Measurements from ENCODE around the gene CENPM.
A peak's percentile ranks its signal among the peaks of the same experiment; 100 is the strongest.
"Not testable (repeated sequence)": the region's sequence is repeated elsewhere in the genome, so short reads cannot be mapped to it uniquely, and the experiment has no call there.

The CENPM gene

GRCh38 chr22:41951898-41952474 is 5.0 kb upstream of the CENPM start, which contains the start of gene SMIM45:
Gene SMIM45 (plus strand): TSS chr22:41952150.
- Histone ChIP-seq H3K27me3 (replicated peaks in 2 of 5; ENCODE audit: control insufficient read depth in 4 of 5, insufficient read depth in 5 of 5, low read length in 4 of 5) (no peaks in the 10 kb centered on the region), H3K4me3 (ENCODE audit: control insufficient read depth in 1 of 7, extremely low read depth in 1 of 7, insufficient read depth in 4 of 7, low read depth in 2 of 7, low read length in 6 of 7) (no peak within 1 kb of the TSS), H3K27ac (ENCODE audit: insufficient read depth in 1 of 2, low read depth in 1 of 2, low read length in 2 of 2, poor library complexity in 1 of 2, severe bottlenecking in 2 of 2) (no peak within 1 kb of the TSS), H3K4me1 (ENCODE audit: control extremely low read depth in 1 of 4, control insufficient read depth in 4 of 4, insufficient read depth in 4 of 4, low read length in 3 of 4) (peaks cover 0 to 8% (median 2%) of the 10 kb centered on the region in 4 experiments), H3K9me3 (ENCODE audit: control extremely low read depth in 1 of 5, control insufficient read depth in 4 of 5, insufficient read depth in 2 of 5, low read depth in 1 of 5, low read length in 4 of 5) (no peaks in the 10 kb centered on the region), H3K36me3 (ENCODE audit: control insufficient read depth in 4 of 4, insufficient read depth in 4 of 4, low read length in 3 of 4) (no peaks in the 10 kb centered on the region)
- DNase-seq: no peak
- POLR2A ChIA-PET: no interaction called here
- WGBS (ENCODE audit: insufficient coverage): 90% methylated on average over 14 of the region's 16 CpGs
- CTCF ChIA-PET: no interaction called here

- H3K4me3 ChIP-seq (ENCODE audit: control insufficient read depth in 1 of 7, extremely low read depth in 1 of 7, insufficient read depth in 4 of 7, low read depth in 2 of 7, low read length in 6 of 7): no peak overlapping the region
- POLR2A ChIA-PET: no interaction called here
- H3K36me3 ChIP-seq (ENCODE audit: control insufficient read depth in 4 of 4, insufficient read depth in 4 of 4, low read length in 3 of 4): peaks cover 0 to 8% (median 0%) of the 10 kb centered on the region in 4 experiments
- CTCF ChIA-PET: interaction anchor here (0.6 to 1.4 kb wide), 3 partner anchors 8 to 412 kb away, joined by 3 to 7 read pairs (median 5); no protein-coding TSS in a partner anchor
- no peaks in the 10 kb centered on the region for H3K9me3 ChIP-seq (ENCODE audit: control extremely low read depth in 1 of 5, control insufficient read depth in 4 of 5, insufficient read depth in 2 of 5, low read depth in 1 of 5, low read length in 4 of 5)
- 89% methylated on average over 7 of the region's 7 CpGs for WGBS (ENCODE audit: insufficient coverage)
- H3K27me3 ChIP-seq (replicated peaks in 2 of 5; ENCODE audit: control insufficient read depth in 4 of 5, insufficient read depth in 5 of 5, low read length in 4 of 5): no peaks in the 10 kb centered on the region
- no peak for DNase-seq
- no peak overlapping the region for H3K27ac ChIP-seq (ENCODE audit: insufficient read depth in 1 of 2, low read depth in 1 of 2, low read length in 2 of 2, poor library complexity in 1 of 2, severe bottlenecking in 2 of 2)
- H3K4me1 ChIP-seq (ENCODE audit: control extremely low read depth in 1 of 4, control insufficient read depth in 4 of 4, insufficient read depth in 4 of 4, low read length in 3 of 4): peaks cover 0 to 19% (median 12%) of the 10 kb centered on the region in 4 experiments
Observed at GRCh38 chr22:41949297-41949965, 2.5 kb upstream of the CENPM start.

- 86% methylated on average over 7 of the region's 8 CpGs for WGBS (ENCODE audit: insufficient coverage)
- DNase-seq; H3K27ac ChIP-seq (ENCODE audit: insufficient read depth in 1 of 2, low read depth in 1 of 2, low read length in 2 of 2, poor library complexity in 1 of 2, severe bottlenecking in 2 of 2); H3K9me3 ChIP-seq (ENCODE audit: control extremely low read depth in 1 of 5, control insufficient read depth in 4 of 5, insufficient read depth in 2 of 5, low read depth in 1 of 5, low read length in 4 of 5); H3K4me3 ChIP-seq (ENCODE audit: control insufficient read depth in 1 of 7, extremely low read depth in 1 of 7, insufficient read depth in 4 of 7, low read depth in 2 of 7, low read length in 6 of 7); POLR2A ChIA-PET; H3K27me3 ChIP-seq (replicated peaks in 2 of 5; ENCODE audit: control insufficient read depth in 4 of 5, insufficient read depth in 5 of 5, low read length in 4 of 5): not testable (repeated sequence)
- peaks cover 0 to 11% (median 0%) of the 10 kb centered on the region in 4 experiments for H3K36me3 ChIP-seq (ENCODE audit: control insufficient read depth in 4 of 4, insufficient read depth in 4 of 4, low read length in 3 of 4)
- peaks cover 0 to 19% (median 13%) of the 10 kb centered on the region in 4 experiments for H3K4me1 ChIP-seq (ENCODE audit: control extremely low read depth in 1 of 4, control insufficient read depth in 4 of 4, insufficient read depth in 4 of 4, low read length in 3 of 4)
- CTCF ChIA-PET: interaction anchor here (1.4 kb wide), 1 partner anchor 9 kb away, joined by 7 read pairs; no protein-coding TSS in a partner anchor
Observed at GRCh38 chr22:41948928-41949296, 2.0 kb upstream of the CENPM start.

DNA sequence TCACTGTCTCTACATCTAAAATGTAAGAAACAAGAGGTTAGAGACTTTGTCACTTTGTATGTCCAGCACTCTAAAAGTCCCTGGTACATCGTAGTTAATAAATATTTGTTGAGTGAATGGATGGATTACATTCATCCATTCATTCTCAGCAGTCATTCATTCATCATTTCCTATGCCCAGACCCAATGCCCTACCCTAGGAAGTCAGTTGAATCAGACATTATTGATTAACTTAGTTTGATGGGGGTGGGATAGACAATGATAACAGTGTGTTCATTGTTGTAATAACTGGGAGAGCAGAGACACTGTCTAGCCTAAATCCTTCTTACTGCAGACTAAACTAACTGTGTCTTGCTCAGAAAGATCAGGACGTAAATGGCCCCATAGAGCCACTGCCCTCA is 1.2 kb upstream of the CENPM start:
- no peak for DNase-seq
- H3K9me3 ChIP-seq (ENCODE audit: control extremely low read depth in 1 of 5, control insufficient read depth in 4 of 5, insufficient read depth in 2 of 5, low read depth in 1 of 5, low read length in 4 of 5): no peaks in the 10 kb centered on the region
- WGBS (ENCODE audit: insufficient coverage): 100% methylated on average over 1 of the region's 2 CpGs
- H3K27ac ChIP-seq (ENCODE audit: insufficient read depth in 1 of 2, low read depth in 1 of 2, low read length in 2 of 2, poor library complexity in 1 of 2, severe bottlenecking in 2 of 2): no peak overlapping the region
- H3K4me1 ChIP-seq (ENCODE audit: control extremely low read depth in 1 of 4, control insufficient read depth in 4 of 4, insufficient read depth in 4 of 4, low read length in 3 of 4): peaks cover 0 to 19% (median 13%) of the 10 kb centered on the region in 4 experiments
- no peaks in the 10 kb centered on the region for H3K27me3 ChIP-seq (replicated peaks in 2 of 5; ENCODE audit: control insufficient read depth in 4 of 5, insufficient read depth in 5 of 5, low read length in 4 of 5)
- CTCF ChIA-PET: interaction anchor here (0.6 to 1.9 kb wide), 2 partner anchors 8 to 405 kb away, joined by 4 to 7 read pairs; no protein-coding TSS in a partner anchor
- peaks cover 0 to 19% (median 1%) of the 10 kb centered on the region in 4 experiments for H3K36me3 ChIP-seq (ENCODE audit: control insufficient read depth in 4 of 4, insufficient read depth in 4 of 4, low read length in 3 of 4)
- POLR2A ChIA-PET: no interaction called here
- no peak overlapping the region for H3K4me3 ChIP-seq (ENCODE audit: control insufficient read depth in 1 of 7, extremely low read depth in 1 of 7, insufficient read depth in 4 of 7, low read depth in 2 of 7, low read length in 6 of 7)

DNA sequence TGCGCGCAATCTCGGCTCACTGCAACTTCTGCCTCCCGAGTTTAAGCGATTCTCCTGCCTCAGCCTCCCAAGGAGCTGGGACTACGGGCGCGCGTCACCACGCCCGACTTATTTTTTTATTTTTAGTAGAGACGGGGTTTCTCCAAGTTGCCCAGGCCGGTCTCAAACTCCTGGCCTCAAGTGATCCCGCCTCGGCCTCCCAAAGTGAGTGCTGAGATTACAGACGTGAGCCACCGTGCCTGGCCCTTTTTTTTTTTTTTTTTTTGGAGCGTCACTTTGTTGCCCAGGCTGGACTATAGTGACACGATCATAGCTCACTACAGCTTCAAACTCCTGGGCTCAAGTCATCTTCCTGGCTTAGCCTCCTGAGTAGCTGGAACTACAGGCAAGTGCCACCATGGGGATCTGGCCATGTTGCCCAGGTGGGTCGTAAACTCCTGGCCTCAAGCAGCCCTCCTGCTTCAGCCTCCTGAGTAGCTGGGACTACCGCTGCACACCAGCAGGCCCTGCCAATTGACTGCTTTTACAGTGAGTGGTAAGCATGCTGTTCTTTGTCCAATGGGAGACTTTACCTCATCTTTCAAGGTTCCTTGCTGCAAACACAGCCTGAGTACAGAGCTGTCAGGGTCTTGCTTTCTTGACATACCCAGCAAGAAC is 600 bp upstream of the CENPM start:
- Histone ChIP-seq H3K4me3 (ENCODE audit: control insufficient read depth in 1 of 7, extremely low read depth in 1 of 7, insufficient read depth in 4 of 7, low read depth in 2 of 7, low read length in 6 of 7) (peak overlapping the region in 5 of 7 experiments; percentile 81 to 94 (median 87)), H3K36me3 (ENCODE audit: control insufficient read depth in 4 of 4, insufficient read depth in 4 of 4, low read length in 3 of 4) (peaks cover 0 to 24% (median 4%) of the 10 kb centered on the region in 4 experiments), H3K4me1 (ENCODE audit: control extremely low read depth in 1 of 4, control insufficient read depth in 4 of 4, insufficient read depth in 4 of 4, low read length in 3 of 4) (peaks cover 0 to 19% (median 13%) of the 10 kb centered on the region in 4 experiments), H3K9me3 (ENCODE audit: control extremely low read depth in 1 of 5, control insufficient read depth in 4 of 5, insufficient read depth in 2 of 5, low read depth in 1 of 5, low read length in 4 of 5) (no peaks in the 10 kb centered on the region), H3K27ac (ENCODE audit: insufficient read depth in 1 of 2, low read depth in 1 of 2, low read length in 2 of 2, poor library complexity in 1 of 2, severe bottlenecking in 2 of 2) (no peak overlapping the region), H3K27me3 (replicated peaks in 2 of 5; ENCODE audit: control insufficient read depth in 4 of 5, insufficient read depth in 5 of 5, low read length in 4 of 5) (no peaks in the 10 kb centered on the region)
- DNase-seq: no peak
- 81% methylated on average over 11 of the region's 21 CpGs for WGBS (ENCODE audit: insufficient coverage)
- ChIA-PET POLR2A (no interaction called here), CTCF (interaction anchor here (1.9 kb wide), 1 partner anchor 8 kb away, joined by 7 read pairs; no protein-coding TSS in a partner anchor)

DNA sequence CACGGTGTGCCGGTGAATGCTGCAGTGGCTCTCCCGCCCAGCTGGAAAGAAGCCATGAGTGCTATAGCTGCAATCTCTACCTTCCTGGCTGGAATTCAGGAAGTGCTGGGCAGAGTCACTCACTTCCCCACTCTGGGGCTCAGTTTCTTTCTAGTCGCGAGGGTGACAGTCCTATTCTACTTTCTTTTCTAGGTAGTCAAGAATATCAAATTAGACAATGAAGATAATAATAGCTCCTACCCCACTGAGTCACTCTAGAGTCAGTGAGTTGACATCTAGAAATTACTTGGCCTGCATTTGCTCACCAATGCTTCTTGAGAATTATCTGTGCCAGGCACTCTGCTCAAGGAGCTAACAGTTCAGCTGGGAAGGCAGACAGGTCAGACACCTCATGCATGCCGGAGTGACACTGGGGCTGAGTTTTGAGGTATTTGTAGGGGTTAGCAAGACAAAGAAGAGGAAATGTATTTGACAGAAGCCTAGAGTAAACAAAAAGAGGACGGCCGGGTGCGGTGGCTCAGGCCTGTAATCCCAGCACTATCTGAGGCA is 3.2 kb downstream of the CENPM start:
- no peak overlapping the region for H3K27ac ChIP-seq (ENCODE audit: insufficient read depth in 1 of 2, low read depth in 1 of 2, low read length in 2 of 2, poor library complexity in 1 of 2, severe bottlenecking in 2 of 2)
- no peak for DNase-seq
- POLR2A ChIA-PET: no interaction called here
- peaks cover 3 to 54% (median 8%) of the 10 kb centered on the region in 4 experiments for H3K36me3 ChIP-seq (ENCODE audit: control insufficient read depth in 4 of 4, insufficient read depth in 4 of 4, low read length in 3 of 4)
- 92% methylated on average over 7 of the region's 9 CpGs for WGBS (ENCODE audit: insufficient coverage)
- CTCF ChIA-PET: interaction anchor here (1.2 to 2.3 kb wide), 8 partner anchors 18 to 277 kb away, joined by 3 to 11 read pairs (median 6); no protein-coding TSS in a partner anchor
- H3K9me3 ChIP-seq (ENCODE audit: control extremely low read depth in 1 of 5, control insufficient read depth in 4 of 5, insufficient read depth in 2 of 5, low read depth in 1 of 5, low read length in 4 of 5): no peaks in the 10 kb centered on the region
- no peaks in the 10 kb centered on the region for H3K27me3 ChIP-seq (replicated peaks in 2 of 5; ENCODE audit: control insufficient read depth in 4 of 5, insufficient read depth in 5 of 5, low read length in 4 of 5)
- H3K4me1 ChIP-seq (ENCODE audit: control extremely low read depth in 1 of 4, control insufficient read depth in 4 of 4, insufficient read depth in 4 of 4, low read length in 3 of 4): peaks cover 0 to 31% (median 21%) of the 10 kb centered on the region in 4 experiments
- H3K4me3 ChIP-seq (ENCODE audit: control insufficient read depth in 1 of 7, extremely low read depth in 1 of 7, insufficient read depth in 4 of 7, low read depth in 2 of 7, low read length in 6 of 7): no peak overlapping the region
